SKM-1 (cell line): ENCODE measurements around the gene SLC25A2.
A peak's percentile ranks its signal among the peaks of the same experiment; 100 is the strongest.
"Not testable (repeated sequence)": the region's sequence is repeated elsewhere in the genome, so short reads cannot be mapped to it uniquely, and the experiment has no call there.

Source experiments
- DNase-seq: peaks from one replicate; lab custom pipeline; 2025; ENCODE audit not compliant: unreplicated experiment; lab: John Stamatoyannopoulos, UW

Gene SLC25A2

GRCh38 chr5:141303756-141304155 lies at the start of gene SLC25A2:
Gene SLC25A2 (minus strand): TSS chr5:141304049. CDS start chr5:141303865, 184 bp downstream.
- no peak for DNase-seq

GRCh38 chr5:141351591-141351990 lies 47.7 kb upstream of the SLC25A2 start:
- DNase-seq, result no peak

- DNase-seq, result no peak
Measured at GRCh38 chr5:141349917-141350619, 46.2 kb upstream of the SLC25A2 start, which contains the start of gene PCDHGB1. Gene PCDHGB1 (plus strand): TSS chr5:141350099. CDS start chr5:141350261, 162 bp downstream.

GRCh38 chr5:141346017-141346416 lies 42.2 kb upstream of the SLC25A2 start:
- DNase-seq, result not testable (repeated sequence)

GRCh38 chr5:141345327-141345726 lies 41.5 kb upstream of the SLC25A2 start:
- no peak for DNase-seq

GRCh38 chr5:141343953-141344463 lies 40.2 kb upstream of the SLC25A2 start:
- no peak for DNase-seq

GRCh38 chr5:141343242-141343952 lies 39.5 kb upstream of the SLC25A2 start, which contains the start of gene PCDHGA3:
Gene PCDHGA3 (plus strand): TSS chr5:141343829. CDS start chr5:141344034, 205 bp downstream.
- DNase-seq, result no peak

GRCh38 chr5:141342773-141343172 lies 38.9 kb upstream of the SLC25A2 start:
- DNase-seq, result no peak

- not testable (repeated sequence) for DNase-seq
Measured at GRCh38 chr5:141340781-141341354, 37.0 kb upstream of the SLC25A2 start.

GRCh38 chr5:141338538-141339306 lies 34.9 kb upstream of the SLC25A2 start, which contains the start of gene PCDHGA2:
Gene PCDHGA2 (plus strand): TSS chr5:141338760.
- DNase-seq, result no peak

- DNase-seq, result not testable (repeated sequence)
Measured at GRCh38 chr5:141332571-141332970, 28.7 kb upstream of the SLC25A2 start.

GRCh38 chr5:141330299-141331080 lies 26.6 kb upstream of the SLC25A2 start, which contains the start of gene PCDHGA1:
Gene PCDHGA1 (plus strand): TSS chr5:141330514.
- no peak for DNase-seq

GRCh38 chr5:141328231-141328630 lies 24.4 kb upstream of the SLC25A2 start:
- no peak for DNase-seq

GRCh38 chr5:141326088-141326854 lies 22.4 kb upstream of the SLC25A2 start:
- DNase-seq, result no peak

GRCh38 chr5:141322261-141322660 lies 18.4 kb upstream of the SLC25A2 start:
- no peak for DNase-seq

GRCh38 chr5:141320225-141321169 lies 16.6 kb upstream of the SLC25A2 start, which contains the start of gene TAF7:
Gene TAF7 (minus strand): TSS chr5:141320784. CDS start chr5:141320044, 740 bp downstream.
- peak; percentile 62 for DNase-seq

- no peak for DNase-seq
Measured at GRCh38 chr5:141319699-141320098, 15.8 kb upstream of the SLC25A2 start.

GRCh38 chr5:141319202-141319601 lies 15.4 kb upstream of the SLC25A2 start:
- no peak for DNase-seq
